Fibroblast of the aortic adventitia (primary cell): Measurements from ENCODE around the gene CNTN5. TPM values are rescaled to one million over a fixed set of nuclear protein-coding genes. Genes with fewer than 3 reads are reported as not detected.

Source experiments
- DNase-seq: peaks from one replicate; pipeline ENCODE4 v3.0.0-alpha.2; 2010; ENCODE audit warnings: low read depth
- H3K4me3 ChIP-seq: 2 replicates; pipeline ENCODE4 v1.5.1; 2011; ENCODE audit warnings: low read depth, mild to moderate bottlenecking, control low read depth, low read length, moderate library complexity
- total RNA-seq: library from RNA; depleted of rRNA; stranded (reverse); fragments of >200 nt; gene quantifications from 2 replicates; pipeline ENCODE4 v1.2.3, GENCODE V29; 2012; ENCODE audit warnings: low replicate concordance
- TF ChIP-seq, protein P1 (sequence below): IDR thresholded peaks from 2 replicates; pipeline ENCODE4 v1.5.1; 2011; ENCODE audit warnings: mild to moderate bottlenecking, low read length, control low read depth, inconsistent platforms; ENCODE audit not compliant: insufficient read depth

CNTN5 gene
- total RNA-seq, 1 donor: 0.90 TPM

DNA sequence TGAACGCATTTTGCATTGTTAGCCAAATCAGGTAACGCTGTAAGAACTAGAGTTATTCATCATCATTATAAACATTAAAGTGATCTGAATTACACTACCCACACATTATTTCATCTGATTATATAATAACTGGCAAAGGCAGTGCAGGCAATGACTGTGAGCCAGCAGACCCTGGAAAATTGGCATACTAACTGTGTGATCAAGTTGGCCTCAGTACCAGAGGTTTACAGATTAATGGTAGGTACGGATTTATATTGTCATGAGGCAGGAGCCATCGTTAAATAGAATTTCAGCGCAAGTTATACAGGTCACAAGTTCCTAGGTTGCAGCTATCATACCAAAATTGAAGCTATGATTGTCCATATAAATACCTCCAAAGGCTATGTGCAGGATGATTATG lies 225.4 kb downstream of the CNTN5 start:
- no peak for DNase-seq
- H3K4me3 ChIP-seq: no peak overlapping the region
- TF ChIP-seq, protein P1, sequence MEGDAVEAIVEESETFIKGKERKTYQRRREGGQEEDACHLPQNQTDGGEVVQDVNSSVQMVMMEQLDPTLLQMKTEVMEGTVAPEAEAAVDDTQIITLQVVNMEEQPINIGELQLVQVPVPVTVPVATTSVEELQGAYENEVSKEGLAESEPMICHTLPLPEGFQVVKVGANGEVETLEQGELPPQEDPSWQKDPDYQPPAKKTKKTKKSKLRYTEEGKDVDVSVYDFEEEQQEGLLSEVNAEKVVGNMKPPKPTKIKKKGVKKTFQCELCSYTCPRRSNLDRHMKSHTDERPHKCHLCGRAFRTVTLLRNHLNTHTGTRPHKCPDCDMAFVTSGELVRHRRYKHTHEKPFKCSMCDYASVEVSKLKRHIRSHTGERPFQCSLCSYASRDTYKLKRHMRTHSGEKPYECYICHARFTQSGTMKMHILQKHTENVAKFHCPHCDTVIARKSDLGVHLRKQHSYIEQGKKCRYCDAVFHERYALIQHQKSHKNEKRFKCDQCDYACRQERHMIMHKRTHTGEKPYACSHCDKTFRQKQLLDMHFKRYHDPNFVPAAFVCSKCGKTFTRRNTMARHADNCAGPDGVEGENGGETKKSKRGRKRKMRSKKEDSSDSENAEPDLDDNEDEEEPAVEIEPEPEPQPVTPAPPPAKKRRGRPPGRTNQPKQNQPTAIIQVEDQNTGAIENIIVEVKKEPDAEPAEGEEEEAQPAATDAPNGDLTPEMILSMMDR: no peak

DNA sequence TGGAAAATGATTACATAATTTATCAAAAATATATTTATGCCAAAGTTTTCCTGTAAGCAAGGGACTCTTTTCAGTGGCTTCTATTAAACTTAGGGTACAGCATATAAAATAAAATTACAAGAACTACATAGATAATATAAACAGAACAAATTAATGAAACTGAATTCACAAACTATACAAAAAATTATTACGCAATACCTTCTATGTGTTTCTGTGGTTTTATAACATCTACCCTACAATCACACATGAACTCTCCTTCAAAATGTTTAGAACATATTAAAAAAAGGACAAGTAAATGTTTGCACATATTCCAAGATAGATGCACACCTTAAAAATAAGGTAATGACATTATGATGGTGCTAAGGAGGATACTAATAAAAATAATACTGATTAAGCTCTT lies 235.9 kb downstream of the CNTN5 start:
- H3K4me3 ChIP-seq: no peak overlapping the region
- DNase-seq: no peak
- TF ChIP-seq, protein P1: no peak

DNA sequence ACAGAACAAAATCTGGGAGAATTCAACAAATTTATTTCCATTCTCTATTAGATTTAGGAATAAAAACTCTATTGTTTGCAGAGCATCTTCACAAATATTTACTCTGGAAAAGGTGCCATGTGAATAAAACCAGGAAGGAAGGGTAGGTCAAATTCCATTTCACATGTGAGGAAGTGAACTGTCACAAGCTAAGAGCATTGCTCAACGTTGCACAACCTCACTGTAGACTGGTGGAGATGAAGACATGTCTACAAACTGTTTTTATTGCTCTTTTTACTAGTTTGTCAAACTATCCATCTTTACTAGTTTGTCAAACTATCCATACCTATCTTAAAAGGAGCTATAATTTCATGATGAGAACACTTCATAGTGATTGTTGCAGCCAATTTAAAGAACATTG lies 236.4 kb downstream of the CNTN5 start:
- H3K4me3 ChIP-seq: no peak overlapping the region
- DNase-seq: no peak
- TF ChIP-seq, protein P1: no peak

DNA sequence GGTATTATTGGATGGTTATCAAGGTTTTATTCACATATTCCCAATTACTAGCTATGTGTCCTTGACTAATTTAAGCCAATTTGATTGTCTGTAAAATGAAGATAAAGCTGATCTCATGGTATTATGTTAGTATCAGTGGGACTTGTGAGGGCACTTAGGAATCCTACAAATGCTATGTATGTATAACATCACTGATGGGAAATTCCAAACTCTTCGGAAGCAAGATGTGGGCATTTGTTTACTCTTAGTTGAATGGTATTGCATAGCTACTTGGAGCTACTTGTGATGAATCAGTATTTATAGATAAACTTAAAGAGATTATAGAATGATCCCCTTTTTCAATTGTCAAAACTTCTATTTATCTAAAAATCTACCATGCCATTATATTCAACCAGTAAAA lies 239.9 kb downstream of the CNTN5 start:
- DNase-seq: no peak
- no peak overlapping the region for H3K4me3 ChIP-seq
- TF ChIP-seq, protein P1: no peak

DNA sequence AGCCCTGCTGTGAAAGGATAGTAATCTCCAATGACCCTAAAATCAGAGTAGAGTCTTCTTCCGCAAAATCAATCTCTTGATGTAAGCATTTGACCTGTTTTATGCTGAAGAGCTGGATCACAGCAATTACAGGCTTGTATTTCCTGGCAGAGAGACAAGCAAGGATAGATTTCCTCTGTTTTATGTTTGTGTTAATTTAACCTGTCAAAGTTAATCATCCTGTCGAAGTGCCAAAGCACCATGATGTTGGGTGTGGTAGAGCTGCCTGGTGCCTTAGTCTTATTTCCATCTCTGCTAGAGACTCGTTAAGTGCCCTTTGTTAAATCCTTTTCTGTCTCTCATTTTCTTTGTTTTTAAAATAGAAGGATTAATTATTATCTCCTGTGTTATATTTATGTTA lies 248.1 kb downstream of the CNTN5 start:
- no peak for DNase-seq
- TF ChIP-seq, protein P1: no peak

DNA sequence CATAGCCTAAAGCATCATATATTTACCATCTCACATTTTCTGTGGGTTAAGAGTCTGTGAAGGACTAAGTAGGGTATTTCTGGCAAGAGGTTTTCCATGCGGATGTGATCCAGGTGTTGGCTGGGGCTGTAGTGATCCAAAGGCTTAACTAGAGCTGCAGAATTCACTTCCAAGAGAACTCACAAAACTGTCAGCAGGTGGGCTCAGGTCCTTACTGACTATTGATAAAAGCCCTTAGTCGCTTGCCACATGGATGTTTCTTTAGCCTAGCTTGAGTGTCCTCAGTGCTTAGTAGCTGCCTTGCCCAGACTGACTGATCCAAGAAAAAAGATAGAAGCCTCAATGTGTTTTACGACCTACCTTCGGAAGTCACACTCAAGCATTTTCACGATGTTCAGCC lies 250.8 kb downstream of the CNTN5 start:
- no peak overlapping the region for H3K4me3 ChIP-seq
- no peak for DNase-seq
- TF ChIP-seq, protein P1: no peak

More for the DNA sequence above, 248.1 kb downstream of the CNTN5 start:
- H3K4me3 ChIP-seq: no peak overlapping the region

DNA sequence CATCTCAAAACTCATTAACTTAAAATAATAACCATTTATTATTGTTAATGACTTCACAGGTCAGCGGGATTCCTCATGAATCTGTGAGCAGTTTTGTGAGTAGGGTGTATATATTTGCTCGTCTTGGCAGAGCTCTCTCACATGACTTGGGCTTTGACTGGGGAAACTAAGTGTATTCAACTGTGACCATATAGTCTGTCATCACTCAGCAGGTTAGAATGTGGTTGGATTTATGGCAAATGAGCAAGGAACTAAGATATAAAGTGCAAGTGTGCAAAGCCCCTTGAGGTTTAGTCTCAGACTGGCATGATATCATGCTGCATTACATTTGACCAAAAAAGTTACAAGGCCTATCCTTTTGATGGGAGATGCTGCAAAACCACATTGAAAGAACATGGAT lies 254.8 kb downstream of the CNTN5 start:
- no peak overlapping the region for H3K4me3 ChIP-seq
- DNase-seq: no peak
- TF ChIP-seq, protein P1: no peak
